Mesendoderm (in vitro differentiated cells): ENCODE data around the gene PIGZ.

ENCODE experiments used
- DNase-seq: peaks from one replicate; pipeline ENCODE4 v3.0.0; 2013
- H2AK5ac ChIP-seq: 2 replicates; pipeline ENCODE4 v1.6.1; 2013; ENCODE audit warnings: low read length, inconsistent platforms
- H2BK120ac ChIP-seq: 2 replicates; pipeline ENCODE4 v1.6.1; 2013; ENCODE audit warnings: low read depth, mild to moderate bottlenecking, low read length, moderate library complexity, mixed read lengths
- H2BK15ac ChIP-seq: replicated peaks from 2 replicates; pipeline ENCODE4 v1.6.1; 2013; ENCODE audit warnings: low read depth, mild to moderate bottlenecking, moderate library complexity
- H2BK5ac ChIP-seq: 2 replicates; pipeline ENCODE4 v1.6.1; 2013; ENCODE audit warnings: low read length, inconsistent platforms
- H3K18ac ChIP-seq: 2 replicates; pipeline ENCODE4 v1.6.1; 2013; ENCODE audit warnings: mild to moderate bottlenecking, low read length, mixed read lengths
- H3K23ac ChIP-seq: one replicate; pipeline ENCODE4 v1.6.1; 2013; ENCODE audit warnings: low read length
- H3K27ac ChIP-seq: 2 replicates; pipeline ENCODE4 v1.5.1; 2013; ENCODE audit warnings: low read depth, mild to moderate bottlenecking, inconsistent platforms, low read length, moderate library complexity
- H3K27me3 ChIP-seq: 2 replicates; pipeline ENCODE4 v1.6.1; 2013; ENCODE audit warnings: low read length, control low read depth, mild to moderate bottlenecking, inconsistent platforms; ENCODE audit not compliant: insufficient read depth, poor library complexity
- H3K36me3 ChIP-seq: 2 replicates; pipeline ENCODE4 v1.6.1; 2013; ENCODE audit warnings: low read length, inconsistent platforms; ENCODE audit not compliant: control insufficient read depth, insufficient read depth
- H3K4ac ChIP-seq: one replicate; pipeline ENCODE4 v1.6.1; 2013; ENCODE audit warnings: low read depth, mild to moderate bottlenecking, low read length, moderate library complexity
- H3K4me1 ChIP-seq: 2 replicates; pipeline ENCODE4 v1.6.1; 2013; ENCODE audit warnings: low read depth, low read length, inconsistent platforms; ENCODE audit not compliant: control insufficient read depth
- H3K4me2 ChIP-seq: 2 replicates; pipeline ENCODE4 v1.6.1; 2013; ENCODE audit warnings: low read length
- H3K4me3 ChIP-seq: 2 replicates; pipeline ENCODE4 v1.5.1; 2013; ENCODE audit warnings: mild to moderate bottlenecking, low read length
- H3K56ac ChIP-seq: one replicate; pipeline ENCODE4 v1.6.1; 2013; ENCODE audit warnings: low read length
- H3K79me1 ChIP-seq: 2 replicates; pipeline ENCODE4 v1.6.1; 2013; ENCODE audit warnings: low read length, inconsistent platforms
- H3K79me2 ChIP-seq: 2 replicates; pipeline ENCODE4 v1.6.1; 2013; ENCODE audit warnings: mild to moderate bottlenecking, low read length; ENCODE audit not compliant: control insufficient read depth, insufficient read depth
- H3K9ac ChIP-seq: 2 replicates; pipeline ENCODE4 v1.6.1; 2013; ENCODE audit warnings: low read length, inconsistent platforms
- H4K5ac ChIP-seq: one replicate; pipeline ENCODE4 v1.6.1; 2013; ENCODE audit warnings: low read length
- H4K8ac ChIP-seq: one replicate; pipeline ENCODE4 v1.6.1; 2013; ENCODE audit warnings: low read depth, mild to moderate bottlenecking, control low read depth, low read length, moderate library complexity
- WGBS: extraction: QIAGEN DNeasy Blood & Tissue Kit; methylation state at CpG from one replicate; pipeline ENCODE4 v1.1.7; 2013; ENCODE audit warnings: low lambda C conversion rate, missing lambda C conversion rate; ENCODE audit not compliant: insufficient coverage; ENCODE audit errors: extremely low coverage; 5-methylcytosine and 5-hydroxymethylcytosine counted together

PIGZ gene

DNA sequence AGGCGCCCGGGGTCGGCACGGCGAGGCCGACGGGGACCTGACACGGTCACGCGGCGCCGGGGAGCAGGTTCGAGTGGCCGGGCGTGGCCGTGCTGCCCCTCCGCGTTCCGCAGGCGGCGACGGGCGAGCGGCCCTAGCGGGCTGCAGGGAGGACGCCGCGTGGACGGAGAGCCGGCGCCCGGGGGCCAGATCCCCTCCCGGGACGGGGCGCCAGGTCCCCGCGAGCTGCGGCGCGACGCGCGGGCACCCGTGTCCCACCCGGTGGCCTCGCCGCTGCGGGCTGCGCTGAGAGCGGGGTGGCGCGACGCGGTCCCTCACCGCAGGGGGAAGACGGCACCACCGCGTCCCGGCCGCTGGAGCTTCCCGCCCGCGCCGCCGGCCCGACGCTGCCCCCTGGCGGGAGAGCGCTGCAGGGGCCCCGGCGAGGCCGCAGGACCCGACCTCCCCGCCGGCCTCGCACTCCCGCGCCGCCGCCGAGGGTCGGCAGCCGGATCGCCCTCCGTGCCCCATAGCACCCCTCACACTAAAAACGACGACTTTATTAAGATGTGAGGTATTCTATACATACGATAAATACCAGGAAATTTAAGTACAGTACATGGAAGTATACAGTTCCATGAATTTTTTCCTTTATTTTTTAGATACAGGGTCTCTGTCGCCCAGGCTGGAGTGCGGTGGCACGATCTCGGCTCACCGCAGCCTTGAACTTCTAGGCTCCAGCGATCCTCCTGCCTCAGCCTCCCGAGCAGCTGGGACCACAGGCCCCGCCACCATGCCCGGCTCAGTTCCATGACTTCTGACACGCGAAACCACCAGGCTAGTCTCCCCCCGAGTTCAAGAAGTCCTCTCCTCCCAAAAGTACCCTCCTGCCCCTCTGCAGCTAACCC lies 1.3 kb upstream of the PIGZ start:
- Histone ChIP-seq H3K79me1 (no peaks in the 10 kb centered on the region), H2AK5ac (no peak overlapping the region), H3K79me2 (no peaks in the 10 kb centered on the region), H4K5ac (no peak overlapping the region), H3K4me2 (peak overlapping the region; percentile 71), H2BK120ac (no peak overlapping the region), H3K56ac (peak overlapping the region; percentile 79), H3K36me3 (no peaks in the 10 kb centered on the region), H3K4ac (no peak overlapping the region), H3K4me3 (no peak overlapping the region), H3K23ac (peak overlapping the region; percentile 50), H3K9ac (peak overlapping the region; percentile 60), H2BK15ac (no peak overlapping the region), H3K18ac (no peak overlapping the region), H3K27me3 (peaks cover 38% of the 10 kb centered on the region), H3K27ac (no peak overlapping the region), H4K8ac (no peak overlapping the region), H3K4me1 (no peaks in the 10 kb centered on the region), H2BK5ac (no peak overlapping the region)
- WGBS: no CpG with 5 or more reads among the region's 100 CpGs
- DNase-seq: peak; percentile 55

DNA sequence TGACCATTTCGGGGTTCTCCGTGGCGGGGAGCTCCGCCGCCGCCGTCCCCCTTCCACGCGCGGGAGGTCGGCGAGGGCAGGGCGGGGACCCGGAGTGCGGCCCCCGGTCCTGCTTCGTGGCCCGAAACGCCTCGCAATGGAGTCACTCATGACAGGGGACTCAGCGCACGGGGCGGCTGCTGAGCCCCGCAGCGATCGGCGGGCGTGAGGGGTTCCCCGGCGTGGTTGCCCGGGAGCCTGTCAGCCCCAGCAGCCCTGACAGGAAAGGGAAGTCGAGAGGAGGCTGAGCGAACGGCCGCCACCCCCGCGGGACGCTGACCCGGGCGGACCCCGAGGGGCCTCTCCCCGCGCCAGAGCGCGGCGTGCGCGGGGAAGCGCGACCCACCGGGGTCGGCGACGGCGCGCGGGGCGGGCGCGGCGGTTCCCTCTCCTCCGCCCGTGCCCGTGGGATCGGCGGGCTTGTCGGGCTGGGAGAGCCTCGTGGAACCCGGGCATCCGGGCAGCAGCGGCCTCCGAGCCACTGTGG lies 564 bp upstream of the PIGZ start:
- Histone ChIP-seq H4K5ac (no peak overlapping the region), H3K27me3 (peaks cover 38% of the 10 kb centered on the region), H3K36me3 (no peaks in the 10 kb centered on the region), H3K4me2 (peak overlapping the region; percentile 71), H3K27ac (no peak overlapping the region), H2AK5ac (no peak overlapping the region), H2BK15ac (no peak overlapping the region), H3K18ac (no peak overlapping the region), H2BK120ac (no peak overlapping the region), H3K9ac (peak overlapping the region; percentile 60), H3K79me2 (no peaks in the 10 kb centered on the region), H3K56ac (peak overlapping the region; percentile 79), H3K23ac (no peak overlapping the region), H3K4me3 (peak overlapping the region; percentile 13), H3K79me1 (no peaks in the 10 kb centered on the region), H3K4ac (no peak overlapping the region), H3K4me1 (no peaks in the 10 kb centered on the region), H2BK5ac (no peak overlapping the region), H4K8ac (no peak overlapping the region)
- WGBS: no CpG with 5 or more reads among the region's 72 CpGs
- no peak for DNase-seq

DNA sequence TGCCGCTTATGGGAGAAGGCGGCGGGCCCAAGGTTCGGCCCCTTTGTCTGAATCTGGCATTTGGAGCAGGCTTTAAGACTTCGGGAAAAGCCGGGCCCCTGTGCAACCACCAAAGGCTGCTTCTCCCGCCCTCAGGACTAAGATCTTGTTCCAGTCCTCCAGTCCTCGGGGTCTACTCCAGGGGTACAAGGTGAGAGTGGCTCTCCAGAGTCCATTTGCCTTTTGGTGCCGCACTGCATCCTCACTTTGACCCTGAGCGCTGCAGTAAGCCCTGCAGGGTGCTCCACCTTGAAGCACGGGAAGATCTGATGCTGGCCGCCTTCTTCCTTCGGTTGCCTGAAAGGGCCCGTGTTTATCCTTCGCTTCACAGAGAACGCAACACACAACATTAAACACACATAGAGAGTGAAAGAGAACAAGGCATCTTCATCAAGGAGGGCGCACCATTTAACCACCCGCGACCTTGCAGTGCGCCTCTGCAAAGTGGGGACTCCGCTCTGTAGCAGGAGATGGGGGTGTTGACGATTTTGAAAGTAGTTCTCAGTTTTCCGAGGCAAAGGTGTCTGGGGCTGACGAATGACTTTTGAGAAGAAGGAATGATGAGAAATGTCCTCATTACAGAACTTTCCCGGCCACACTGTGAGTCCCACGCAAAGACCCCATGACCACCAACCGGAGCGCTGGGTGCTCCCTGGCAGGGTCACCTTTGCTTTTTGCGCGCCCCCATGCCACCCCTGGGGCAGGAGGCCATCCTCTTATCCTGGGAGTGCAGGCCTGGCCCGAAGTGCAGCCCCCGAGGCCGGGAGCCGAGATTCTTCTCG lies 1.0 kb downstream of the PIGZ start:
- Histone ChIP-seq H3K36me3 (no peaks in the 10 kb centered on the region), H3K4ac (no peak overlapping the region), H3K4me2 (no peak overlapping the region), H2BK5ac (no peak overlapping the region), H4K8ac (no peak overlapping the region), H2BK15ac (no peak overlapping the region), H2AK5ac (no peak overlapping the region), H3K23ac (peak overlapping the region; percentile 68), H3K27me3 (peaks cover 38% of the 10 kb centered on the region), H2BK120ac (no peak overlapping the region), H3K4me3 (no peak overlapping the region), H3K27ac (no peak overlapping the region), H3K4me1 (no peaks in the 10 kb centered on the region), H3K9ac (no peak overlapping the region), H4K5ac (no peak overlapping the region), H3K56ac (no peak overlapping the region), H3K79me2 (no peaks in the 10 kb centered on the region), H3K18ac (no peak overlapping the region), H3K79me1 (no peaks in the 10 kb centered on the region)
- WGBS: no CpG with 5 or more reads among the region's 35 CpGs
- no peak for DNase-seq

DNA sequence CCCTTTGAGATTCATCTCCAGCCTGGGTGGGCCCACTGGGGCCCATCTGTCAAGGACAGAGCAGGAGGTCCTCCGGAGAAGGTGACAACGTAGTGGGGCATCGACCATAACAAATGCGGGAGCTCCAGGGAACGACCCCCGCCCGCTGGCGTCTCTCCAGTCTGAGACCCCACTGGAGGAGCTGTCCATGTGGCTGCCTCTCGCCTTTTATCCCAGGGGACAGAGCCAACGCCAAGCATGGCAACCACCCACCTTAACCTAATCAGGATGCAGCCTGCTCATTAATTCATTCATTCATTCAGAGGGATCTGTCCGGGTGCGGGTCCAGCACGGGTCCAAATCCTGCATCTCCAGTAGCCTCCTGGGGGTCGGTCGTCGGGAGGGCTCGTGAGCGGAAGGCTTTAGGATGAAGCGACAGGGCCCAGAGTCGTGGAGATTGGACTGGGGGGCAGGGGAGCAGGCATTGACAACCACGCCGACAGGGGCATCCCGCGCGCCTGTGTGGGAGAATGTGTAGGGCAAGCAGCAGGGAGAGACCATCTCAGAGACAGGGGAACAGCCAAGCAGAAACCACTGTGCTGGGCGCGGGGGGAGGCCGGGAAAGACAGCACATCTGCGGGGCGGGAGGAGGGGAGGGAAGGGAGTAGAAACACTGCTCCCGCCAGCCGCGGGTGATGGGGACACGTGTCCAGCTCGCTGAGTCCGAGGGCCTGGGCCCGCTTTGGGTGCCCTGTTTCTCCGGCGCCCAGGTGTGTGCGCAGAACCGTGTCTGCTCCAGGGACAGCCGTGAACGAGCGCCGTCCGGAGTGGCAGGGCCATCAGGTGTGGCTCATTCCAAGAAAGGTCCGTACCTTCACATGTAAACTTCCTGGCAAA lies 1.9 kb downstream of the PIGZ start:
- no peak overlapping the region for H3K56ac ChIP-seq
- no peak overlapping the region for H2BK15ac ChIP-seq
- no peak overlapping the region for H4K8ac ChIP-seq
- H3K4me2 ChIP-seq: no peak overlapping the region
- DNase-seq: peak; percentile 53
- H2BK5ac ChIP-seq: no peak overlapping the region
- H3K23ac ChIP-seq: peak overlapping the region; percentile 94
- no peak overlapping the region for H4K5ac ChIP-seq
- no peaks in the 10 kb centered on the region for H3K4me1 ChIP-seq
- H3K79me2 ChIP-seq: no peaks in the 10 kb centered on the region
- no peak overlapping the region for H3K18ac ChIP-seq
- H3K27ac ChIP-seq: no peak overlapping the region
- no peaks in the 10 kb centered on the region for H3K36me3 ChIP-seq
- no peak overlapping the region for H2BK120ac ChIP-seq
- H2AK5ac ChIP-seq: no peak overlapping the region
- no peak overlapping the region for H3K4me3 ChIP-seq
- H3K79me1 ChIP-seq: no peaks in the 10 kb centered on the region
- no CpG with 5 or more reads among the region's 47 CpGs for WGBS
- H3K9ac ChIP-seq: no peak overlapping the region
- peaks cover 38% of the 10 kb centered on the region for H3K27me3 ChIP-seq
- H3K4ac ChIP-seq: no peak overlapping the region

DNA sequence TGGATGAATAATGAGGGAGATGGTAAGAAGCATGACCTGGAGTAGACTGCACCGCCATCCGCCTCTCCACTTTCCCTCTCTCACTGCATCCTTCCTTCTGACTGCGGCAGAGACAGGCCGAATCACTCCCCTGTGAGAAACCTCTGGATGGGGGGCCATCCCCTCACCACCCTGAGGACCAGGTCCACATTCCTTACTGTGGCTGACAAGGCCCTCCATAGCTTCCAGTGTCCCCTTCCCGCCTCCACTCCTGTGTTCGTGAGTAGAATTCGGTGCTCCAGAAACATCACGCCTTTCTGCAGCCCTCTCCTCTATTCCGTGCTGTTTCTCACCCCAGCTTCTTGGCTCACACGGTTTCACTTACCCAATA lies 2.8 kb downstream of the PIGZ start:
- no peak overlapping the region for H3K9ac ChIP-seq

More for the DNA sequence above, 2.8 kb downstream of the PIGZ start:
- Histone ChIP-seq H3K79me1 (no peaks in the 10 kb centered on the region), H2BK15ac (no peak overlapping the region), H2BK120ac (no peak overlapping the region), H3K27me3 (peaks cover 36% of the 10 kb centered on the region), H3K23ac (no peak overlapping the region), H3K79me2 (no peaks in the 10 kb centered on the region), H3K56ac (no peak overlapping the region), H2BK5ac (no peak overlapping the region), H3K4me2 (no peak overlapping the region), H4K8ac (no peak overlapping the region), H3K27ac (no peak overlapping the region), H3K4me3 (no peak overlapping the region), H3K4ac (no peak overlapping the region), H3K4me1 (no peaks in the 10 kb centered on the region), H3K36me3 (no peaks in the 10 kb centered on the region), H2AK5ac (no peak overlapping the region), H4K5ac (no peak overlapping the region), H3K18ac (no peak overlapping the region)
- no peak for DNase-seq
- WGBS: no CpG with 5 or more reads among the region's 10 CpGs
